ENCODE data around the gene FUS. TPM values are rescaled to one million over a fixed set of nuclear protein-coding genes. Genes with fewer than 3 reads are reported as not detected.

The FUS gene
- total RNA-seq, 1 experiment from 2014 or later, result 522 TPM

- Histone ChIP-seq H3K36me3 (ENCODE audit: control insufficient read depth in 1 of 2, insufficient read depth in 2 of 2, low read length in 2 of 2) (no peaks in the 10 kb centered on the region; a peak in 1 of 4 replicates), H4K20me1 (ENCODE audit: insufficient read depth) (no peaks in the 10 kb centered on the region), H2AFZ (ENCODE audit: low read depth, low read length, poor library complexity, severe bottlenecking) (no peak overlapping the region), H3K4me1 (ENCODE audit: control insufficient read depth in 1 of 2, insufficient read depth in 2 of 2, low read length in 2 of 2) (peaks cover 4 to 18% of the 10 kb centered on the region in 2 experiments), H3K27ac (ENCODE audit: low read depth, low read length) (no peak overlapping the region), H3K9ac (ENCODE audit: low read length) (no peak overlapping the region), H3K27me3 (ENCODE audit: insufficient read depth, low read length) (no peaks in the 10 kb centered on the region), H3K4me2 (ENCODE audit: low read length) (no peak overlapping the region), H3K79me2 (ENCODE audit: insufficient read depth, low read length) (peaks cover 36% of the 10 kb centered on the region), H3K4me3 (replicated peaks in 1 of 2; ENCODE audit: low read depth in 1 of 2, low read length in 2 of 2) (no peak overlapping the region), H3K9me2 (ENCODE audit: insufficient read depth) (no peaks in the 10 kb centered on the region), H3K9me3 (ENCODE audit: control insufficient read depth in 1 of 2, insufficient read depth in 1 of 2, low read depth in 1 of 2, low read length in 2 of 2) (no peaks in the 10 kb centered on the region)
- RAD21 ChIA-PET (ENCODE audit: low non-redundant PET in 1 of 2, low total read pairs in 2 of 2, uncharacterized antibody in 2 of 2, unreplicated experiment in 2 of 2), result no interaction called here
- BruUV-seq (replicated peaks), result no TSS peak
- TF ChIP-seq FOSL1 (IDR thresholded peaks at IDR 0.05; ENCODE audit: low read depth) (no peak), CEBPB (IDR thresholded peaks at IDR 0.05; ENCODE audit: low read depth) (no peak), MAX (IDR thresholded peaks at IDR 0.05) (no peak), POLR2A (IDR thresholded peaks at IDR 0.05; ENCODE audit: borderline replicate concordance, extremely low read depth, insufficient read depth, insufficient read length) (no peak), ZBTB33 (IDR thresholded peaks at IDR 0.05; ENCODE audit: extremely low read depth, insufficient replicate concordance, low read length) (no peak), ZNF274 (IDR thresholded peaks at IDR 0.05; ENCODE audit: low read depth, low read length) (no peak), ZFX (IDR thresholded peaks at IDR 0.05) (no peak), EZH2phosphoT487 (IDR thresholded peaks at IDR 0.05; ENCODE audit: borderline replicate concordance) (no peak), SP1 (IDR thresholded peaks at IDR 0.05; ENCODE audit: low read depth) (no peak), JUND (IDR thresholded peaks at IDR 0.05) (no peak), EGR1 (IDR thresholded peaks at IDR 0.05; ENCODE audit: low read depth) (no peak), SIN3A (IDR thresholded peaks at IDR 0.05; ENCODE audit: low read depth) (no peak), CTCF (IDR thresholded peaks at IDR 0.05 in 2 of 3, conservative IDR thresholded peaks at IDR 0.05 in 1 of 3; ENCODE audit: borderline replicate concordance in 1 of 3, insufficient read depth in 1 of 3, low read depth in 2 of 3, low read length in 2 of 3) (no peak), TCF7L2 (IDR thresholded peaks at IDR 0.05; ENCODE audit: borderline replicate concordance, extremely low read depth, insufficient read depth, insufficient read length) (no peak), SRF (IDR thresholded peaks at IDR 0.05; ENCODE audit: low read depth) (no peak), CBX3 (IDR thresholded peaks at IDR 0.05; ENCODE audit: low read depth) (no peak), ELF1 (IDR thresholded peaks at IDR 0.05; ENCODE audit: borderline replicate concordance, low read depth) (no peak), REST (IDR thresholded peaks at IDR 0.05; ENCODE audit: low read depth) (no peak), POLR2AphosphoS5 (IDR thresholded peaks at IDR 0.05; ENCODE audit: low read depth, low read length) (no peak), ATF3 (IDR thresholded peaks at IDR 0.05) (no peak)
- ATAC-seq (no peak), DNase-seq (ENCODE audit: low read depth, low spot score) (no peak)
- intact Hi-C loops (cut with micrococcal nuclease), result loop anchor here (10.0 kb wide), 1 partner anchor 236 kb away; the partner anchor contains the start of gene ARMC5
- POLR2A ChIA-PET, result no interaction called here
- CTCF ChIA-PET, result no interaction called here
These were observed 39.3 kb downstream of the FUS start for GRCh38 chr16:31219154-31219741.
